Kidney (tissue), 14 donors: ENCODE data around the gene GPN3. TPM values are rescaled to one million over a fixed set of nuclear protein-coding genes. Genes with fewer than 3 reads are reported as not detected.

Experiments
- DNase-seq, 5 donors: peaks; one replicate each; pipeline ENCODE4 v3.0.0-alpha.2; 2013 to 2020
- FAIRE-seq: peaks from 2 replicates; lab custom pipeline; 2012; peaks lifted over from hg19 to GRCh38; lab: Jason Lieb, UNC
- H3K27ac ChIP-seq, 2 donors: one replicate each; pipeline ENCODE4 v1.7.0; 2013; ENCODE audit warnings: low read depth in 2 of 2, low read length in 2 of 2, inconsistent platforms in 1 of 2
- H3K27me3 ChIP-seq: one replicate; pipeline ENCODE4 v1.7.1; 2013; ENCODE audit warnings: low read length, inconsistent platforms; ENCODE audit not compliant: control insufficient read depth, insufficient read depth
- H3K36me3 ChIP-seq, 3 donors: one replicate each; pipeline versions ENCODE4 v1.7.0 to v1.7.1; 2013; ENCODE audit warnings: low read length in 3 of 3, control low read depth in 1 of 3, inconsistent platforms in 1 of 3; ENCODE audit not compliant: insufficient read depth in 3 of 3, control insufficient read depth in 2 of 3
- H3K4me1 ChIP-seq, 3 donors: one replicate each; pipeline versions ENCODE4 v1.7.0 to v1.7.1; 2013; ENCODE audit warnings: low read length in 3 of 3, inconsistent platforms in 1 of 3, low read depth in 1 of 3; ENCODE audit not compliant: control insufficient read depth in 2 of 3, insufficient read depth in 2 of 3
- H3K4me3 ChIP-seq, 3 donors: one replicate each; pipeline versions ENCODE4 v1.7.0 to v1.8.1; 2013; ENCODE audit warnings: low read length in 3 of 3, control low read depth in 1 of 3, inconsistent platforms in 1 of 3
- H3K9ac ChIP-seq, 3 donors: one replicate each; pipeline versions ENCODE4 v1.7.0 to v1.7.1; 2013; ENCODE audit warnings: low read length in 3 of 3, control low read depth in 1 of 3, inconsistent platforms in 1 of 3
- H3K9me3 ChIP-seq, 3 donors: one replicate each; pipeline versions ENCODE4 v1.7.0 to v1.7.1; 2013; ENCODE audit warnings: low read length in 3 of 3, control low read depth in 1 of 3, inconsistent platforms in 1 of 3; ENCODE audit not compliant: control insufficient read depth in 2 of 3, insufficient read depth in 1 of 3
- CTCF ChIP-seq: IDR thresholded peaks from 3 replicates; pipeline ENCODE4 v1.5.1; 2012; ENCODE audit warnings: mild to moderate bottlenecking, moderate library complexity, borderline replicate concordance; ENCODE audit not compliant: insufficient read depth; ENCODE audit errors: extremely low read depth
- intact Hi-C: fragments of 100-400 bp; cut with DNase I; formaldehyde crosslinking; loops from one replicate; pipeline ENCODE4 v1.11.1; 2022
- polyA plus RNA-seq: library from polyadenylated mRNA; stranded (reverse); fragments of 350-450 nt; fragmentation: Illumina TruSeq; extraction: RNeasy Lipid Tissue Mini Kit (QIAGEN cat#74804); gene quantifications from one replicate; pipeline ENCODE4 v1.2.3, GENCODE V29; 2014; ENCODE audit warnings: low read depth, low replicate concordance; ENCODE audit not compliant: insufficient read depth
- total RNA-seq: library from RNA; stranded (reverse); fragmentation: NEBNext Ultra II Directional; extraction: Animal tissue kit (Norgen Biotek cat#: 25700); gene quantifications from one replicate; pipeline ENCODE4 v1.2.1, GENCODE V29; 2021
- donor health status: control.
- donor health status: control.
- donor health status: control.
- donor health status: control.
- donor health status: control.
- donor health status: DM: yes; HTN: yes; CAD: no.
- donor health status: Normal renal cell carcinoma (clear cell type).

Gene GPN3
- total and polyA plus RNA-seq, 2 donors from 2014 or later = 27.4 to 31.3 TPM

GRCh38 chr12:110513842-110514241 lies 45.8 kb upstream of the GPN3 start:
- no peak for TF ChIP-seq CTCF
- no peaks in the 10 kb centered on the region for H3K9me3 ChIP-seq
- FAIRE-seq (no peak), DNase-seq (no peak)
- H3K4me3 ChIP-seq = no peak overlapping the region
- no peaks in the 10 kb centered on the region for H3K27me3 ChIP-seq
- no peak overlapping the region for H3K9ac ChIP-seq
- no peak overlapping the region for H3K27ac ChIP-seq
- no peaks in the 10 kb centered on the region for H3K36me3 ChIP-seq
- intact Hi-C loops = loop anchor here (5.0 kb wide), 1 partner anchor 88 kb away; no protein-coding TSS in a partner anchor
- no peaks in the 10 kb centered on the region for H3K4me1 ChIP-seq

DNA sequence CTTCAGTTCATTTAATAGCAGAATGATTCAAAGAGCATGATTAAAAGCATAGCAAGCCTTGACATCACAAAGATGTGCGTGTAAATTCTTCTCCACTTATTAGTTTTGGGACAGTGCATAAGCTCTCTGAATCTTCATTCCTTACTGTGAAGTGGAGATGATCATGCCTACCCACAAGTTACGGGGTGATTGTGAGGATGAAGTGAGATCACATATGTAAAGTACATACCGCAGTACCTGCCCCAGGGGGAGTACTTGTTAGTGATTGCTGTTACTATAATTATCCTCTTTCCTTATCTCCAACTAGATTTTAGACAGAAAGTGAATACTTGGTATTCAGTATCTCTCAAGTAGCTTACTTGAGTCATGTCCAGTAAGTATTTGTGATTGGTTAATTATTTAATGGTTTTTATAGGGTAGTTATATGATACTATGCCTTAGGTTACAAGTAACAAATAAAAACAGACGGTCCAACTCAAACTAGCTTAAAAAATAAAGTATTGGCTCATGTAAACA lies 40.1 kb upstream of the GPN3 start:
- H3K27me3 ChIP-seq = no peaks in the 10 kb centered on the region
- H3K9ac ChIP-seq = no peak overlapping the region
- no peaks in the 10 kb centered on the region for H3K4me1 ChIP-seq
- no peaks in the 10 kb centered on the region for H3K9me3 ChIP-seq
- DNase-seq = no peak
- intact Hi-C loops = no loop called here
- no peak for TF ChIP-seq CTCF
- no peak for FAIRE-seq
- H3K4me3 ChIP-seq = no peak overlapping the region
- H3K27ac ChIP-seq = no peak overlapping the region
- H3K36me3 ChIP-seq = no peaks in the 10 kb centered on the region

GRCh38 chr12:110505332-110505731 lies 37.3 kb upstream of the GPN3 start:
- TF ChIP-seq CTCF = no peak
- FAIRE-seq (no peak), DNase-seq (no peak)
- Histone ChIP-seq H3K27me3 (no peaks in the 10 kb centered on the region), H3K4me3 (no peak overlapping the region), H3K27ac (no peak overlapping the region), H3K9ac (no peak overlapping the region), H3K4me1 (peaks cover 0 to 4% (median 2%) of the 10 kb centered on the region in 3 donors), H3K9me3 (no peaks in the 10 kb centered on the region), H3K36me3 (no peaks in the 10 kb centered on the region)
- intact Hi-C loops = no loop called here

GRCh38 chr12:110503432-110503831 lies 35.4 kb upstream of the GPN3 start:
- FAIRE-seq (no peak), DNase-seq (no peak)
- intact Hi-C loops = no loop called here
- H3K27ac ChIP-seq = no peak overlapping the region
- no peaks in the 10 kb centered on the region for H3K27me3 ChIP-seq
- no peak overlapping the region for H3K9ac ChIP-seq
- peaks cover 0 to 13% (median 2%) of the 10 kb centered on the region in 3 donors for H3K4me1 ChIP-seq
- TF ChIP-seq CTCF = no peak
- H3K36me3 ChIP-seq = no peaks in the 10 kb centered on the region
- no peak overlapping the region for H3K4me3 ChIP-seq
- H3K9me3 ChIP-seq = no peaks in the 10 kb centered on the region
